Measurements from ENCODE around the gene MAP7. TPM values are rescaled to one million over a fixed set of nuclear protein-coding genes. Genes with fewer than 3 reads are reported as not detected.

The MAP7 gene
- total and polyA plus RNA-seq, 2 donors (not counting 3 experiments of a cell fraction or from before 2014, with no cell fraction given), result 0.07 to 0.42 TPM

DNA sequence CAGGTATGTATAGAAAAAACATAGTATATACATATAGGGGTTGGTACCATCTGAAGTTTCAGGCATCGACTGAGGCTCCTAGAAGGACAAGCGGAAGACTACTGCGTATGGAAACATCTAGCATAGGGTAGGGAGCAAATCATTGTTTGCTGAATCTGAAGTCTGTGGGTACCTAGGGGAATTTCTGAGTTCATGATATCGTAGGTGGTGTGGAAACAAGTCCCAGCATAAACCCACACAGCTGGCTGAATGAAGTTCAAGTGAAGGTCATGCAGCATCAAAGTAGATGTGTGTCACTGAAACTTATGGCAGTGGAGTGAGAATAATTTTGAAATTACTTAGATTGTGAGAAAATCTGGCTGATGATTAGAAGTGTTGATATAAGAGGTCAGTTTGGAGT lies 39.4 kb downstream of the MAP7 start:
- ChIA-PET POLR2A (no interaction called here), CTCF (no interaction called here)
- Histone ChIP-seq H3K36me3 (ENCODE audit: control insufficient read depth in 2 of 2, extremely low read depth in 1 of 2, insufficient read depth in 2 of 2, low read length in 2 of 2) (no peaks in the 10 kb centered on the region), H3K4me2 (ENCODE audit: insufficient read depth, low read length) (no peak overlapping the region), H3K9me3 (replicated peaks; ENCODE audit: control insufficient read depth, insufficient read depth, low read length) (no peaks in the 10 kb centered on the region), H2AFZ (ENCODE audit: low read depth, low read length) (no peak overlapping the region), H3K27me3 (ENCODE audit: control insufficient read depth in 2 of 2, insufficient read depth in 2 of 2, low read length in 2 of 2) (no peaks in the 10 kb centered on the region), H3K9ac (replicated peaks; ENCODE audit: extremely low read depth, insufficient read depth, low read length) (no peak overlapping the region), H3K4me3 (replicated peaks in 1 of 3; ENCODE audit: insufficient read depth in 1 of 3, low read depth in 1 of 3, low read length in 3 of 3) (no peak overlapping the region), H3K9me1 (replicated peaks; ENCODE audit: control insufficient read depth, extremely low read depth, insufficient read depth, low read length) (no peaks in the 10 kb centered on the region), H3K4me1 (ENCODE audit: control insufficient read depth, extremely low read depth, insufficient read depth, low read length) (no peaks in the 10 kb centered on the region), H3K79me2 (ENCODE audit: control insufficient read depth, insufficient read depth, low read length) (no peaks in the 10 kb centered on the region), H4K20me1 (replicated peaks; ENCODE audit: control insufficient read depth, extremely low read depth, insufficient read depth, low read length) (no peaks in the 10 kb centered on the region), H3K27ac (ENCODE audit: insufficient read depth, low read depth, low read length) (no peak overlapping the region)
- DNase-seq (ENCODE audit: low read depth, low spot score) (no peak), FAIRE-seq (no peak)
- intact Hi-C loops (cut with micrococcal nuclease), result no loop called here
- dilution Hi-C loops (cut with MboI; ENCODE audit: extremely low pct_ligation_motif_present, low sequenced_read_pairs), result no loop called here
- no TSS peak for BruUV-seq (replicated peaks)
- TF ChIP-seq, protein P1, sequence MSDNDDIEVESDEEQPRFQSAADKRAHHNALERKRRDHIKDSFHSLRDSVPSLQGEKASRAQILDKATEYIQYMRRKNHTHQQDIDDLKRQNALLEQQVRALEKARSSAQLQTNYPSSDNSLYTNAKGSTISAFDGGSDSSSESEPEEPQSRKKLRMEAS (IDR thresholded peaks at IDR 0.05; ENCODE audit: insufficient read depth, insufficient read length), result no peak
- TF ChIP-seq JUN (IDR thresholded peaks at IDR 0.05; ENCODE audit: borderline replicate concordance, insufficient read depth, insufficient read length, low read depth), result no peak
- TF ChIP-seq POLR2AphosphoS5 (IDR thresholded peaks at IDR 0.05; ENCODE audit: insufficient read depth, low read depth, low read length), result no peak
- TF ChIP-seq GATA2 (IDR thresholded peaks at IDR 0.05; ENCODE audit: insufficient read depth, insufficient read length, low read depth, low read length), result no peak
- TF ChIP-seq, protein P2, sequence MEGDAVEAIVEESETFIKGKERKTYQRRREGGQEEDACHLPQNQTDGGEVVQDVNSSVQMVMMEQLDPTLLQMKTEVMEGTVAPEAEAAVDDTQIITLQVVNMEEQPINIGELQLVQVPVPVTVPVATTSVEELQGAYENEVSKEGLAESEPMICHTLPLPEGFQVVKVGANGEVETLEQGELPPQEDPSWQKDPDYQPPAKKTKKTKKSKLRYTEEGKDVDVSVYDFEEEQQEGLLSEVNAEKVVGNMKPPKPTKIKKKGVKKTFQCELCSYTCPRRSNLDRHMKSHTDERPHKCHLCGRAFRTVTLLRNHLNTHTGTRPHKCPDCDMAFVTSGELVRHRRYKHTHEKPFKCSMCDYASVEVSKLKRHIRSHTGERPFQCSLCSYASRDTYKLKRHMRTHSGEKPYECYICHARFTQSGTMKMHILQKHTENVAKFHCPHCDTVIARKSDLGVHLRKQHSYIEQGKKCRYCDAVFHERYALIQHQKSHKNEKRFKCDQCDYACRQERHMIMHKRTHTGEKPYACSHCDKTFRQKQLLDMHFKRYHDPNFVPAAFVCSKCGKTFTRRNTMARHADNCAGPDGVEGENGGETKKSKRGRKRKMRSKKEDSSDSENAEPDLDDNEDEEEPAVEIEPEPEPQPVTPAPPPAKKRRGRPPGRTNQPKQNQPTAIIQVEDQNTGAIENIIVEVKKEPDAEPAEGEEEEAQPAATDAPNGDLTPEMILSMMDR (IDR thresholded peaks at IDR 0.05; ENCODE audit: extremely low read depth in 1 of 2, insufficient read depth in 1 of 2, low read depth in 1 of 2, low read length in 2 of 2), result no peak
- TF ChIP-seq MYC (IDR thresholded peaks at IDR 0.05; ENCODE audit: low read depth, low read length), result no peak
- TF ChIP-seq POLR2A (IDR thresholded peaks at IDR 0.05; ENCODE audit: low read depth, low read length), result no peak
- no peak for TF ChIP-seq FOS (IDR thresholded peaks at IDR 0.05; ENCODE audit: borderline replicate concordance, insufficient read depth, low read length)
- no peak for TF ChIP-seq EZH2 (IDR thresholded peaks at IDR 0.05; ENCODE audit: borderline replicate concordance, low read depth, low read length, severe bottlenecking)
